ENCODE results near the gene PPFIA2. TPM values are rescaled to one million over a fixed set of nuclear protein-coding genes. Genes with fewer than 3 reads are reported as not detected.

The PPFIA2 gene
- total RNA-seq, 4 donors from 2014 or later: 1.7 to 3.9 (median 2.0) TPM

- DNase-seq: no peak
- no peaks in the 10 kb centered on the region for H3K4me1 ChIP-seq
- 82 to 83% methylated on average over 2 of the region's 2 CpGs for WGBS, 2 donors
- no peaks in the 10 kb centered on the region for H3K9me3 ChIP-seq
- H3K36me3 ChIP-seq: no peaks in the 10 kb centered on the region
- intact Hi-C loops (cut with DNase I): no loop called here
- no peak overlapping the region for H3K27ac ChIP-seq
- H3K27me3 ChIP-seq: no peaks in the 10 kb centered on the region
- TF ChIP-seq CTCF (IDR thresholded peaks at IDR 0.05) (no peak), POLR2A (IDR thresholded peaks at IDR 0.05) (no peak)
- no peak overlapping the region for H3K4me3 ChIP-seq (replicated peaks in 1 of 3)
These were observed 444.1 kb downstream of the PPFIA2 start for GRCh38 chr12:81314903-81315531.

- no peaks in the 10 kb centered on the region for H3K9me3 ChIP-seq
- H3K36me3 ChIP-seq: no peaks in the 10 kb centered on the region
- H3K27ac ChIP-seq: no peak overlapping the region
- no peak for DNase-seq
- WGBS, 2 donors: 90 to 92% methylated on average over 3 of the region's 3 CpGs
- TF ChIP-seq POLR2A (IDR thresholded peaks at IDR 0.05) (no peak), CTCF (IDR thresholded peaks at IDR 0.05) (no peak)
- no peaks in the 10 kb centered on the region for H3K4me1 ChIP-seq
- no peaks in the 10 kb centered on the region for H3K27me3 ChIP-seq
- intact Hi-C loops (cut with DNase I): no loop called here
- no peak overlapping the region for H3K4me3 ChIP-seq (replicated peaks in 1 of 3)
These were observed 455.2 kb downstream of the PPFIA2 start for GRCh38 chr12:81303935-81304334.

DNA sequence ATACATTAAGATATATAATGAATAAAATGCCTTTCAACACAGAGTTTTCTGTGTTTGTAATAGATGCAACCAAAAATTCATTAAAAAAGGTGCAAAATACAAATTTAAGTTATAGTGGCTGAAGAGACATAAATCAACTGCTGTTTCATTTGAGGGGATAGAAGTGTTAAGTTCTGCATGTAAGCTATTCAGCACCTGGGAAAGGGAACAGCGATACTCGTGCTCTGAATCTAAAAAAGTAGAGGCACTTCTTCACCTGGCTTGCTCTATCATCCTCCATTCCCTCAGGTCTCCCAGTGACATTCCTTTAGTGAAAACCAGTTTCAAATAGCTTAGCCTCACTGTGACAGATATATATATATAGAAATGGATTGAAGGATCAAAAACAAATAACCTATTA is 458.7 kb downstream of the PPFIA2 start:
- no peaks in the 10 kb centered on the region for H3K4me1 ChIP-seq
- no peak for DNase-seq
- intact Hi-C loops (cut with DNase I): no loop called here
- no peak overlapping the region for H3K27ac ChIP-seq
- no peaks in the 10 kb centered on the region for H3K36me3 ChIP-seq
- H3K4me3 ChIP-seq (replicated peaks in 1 of 3): no peak overlapping the region
- no peaks in the 10 kb centered on the region for H3K9me3 ChIP-seq
- H3K27me3 ChIP-seq: no peaks in the 10 kb centered on the region
- 32 to 38% methylated on average over 2 of the region's 2 CpGs for WGBS, 2 donors
- TF ChIP-seq CTCF (IDR thresholded peaks at IDR 0.05): no peak
- no peak for TF ChIP-seq POLR2A (IDR thresholded peaks at IDR 0.05)

- intact Hi-C loops (cut with DNase I): no loop called here
- Histone ChIP-seq H3K27me3 (no peaks in the 10 kb centered on the region), H3K9me3 (no peaks in the 10 kb centered on the region), H3K27ac (no peak overlapping the region), H3K4me3 (replicated peaks in 1 of 3) (no peak overlapping the region), H3K36me3 (no peaks in the 10 kb centered on the region), H3K4me1 (no peaks in the 10 kb centered on the region)
- 70 to 76% methylated on average over 3 of the region's 3 CpGs for WGBS, 2 donors
- no peak for TF ChIP-seq POLR2A (IDR thresholded peaks at IDR 0.05)
- TF ChIP-seq CTCF (IDR thresholded peaks at IDR 0.05): no peak
- no peak for DNase-seq
These were observed 461.5 kb downstream of the PPFIA2 start for GRCh38 chr12:81297601-81298000.

GRCh38 chr12:81296556-81297305 is 462.4 kb downstream of the PPFIA2 start:
- Histone ChIP-seq H3K4me1 (no peaks in the 10 kb centered on the region), H3K27me3 (no peaks in the 10 kb centered on the region), H3K27ac (no peak overlapping the region), H3K4me3 (replicated peaks in 1 of 3) (no peak overlapping the region), H3K36me3 (no peaks in the 10 kb centered on the region), H3K9me3 (no peaks in the 10 kb centered on the region)
- WGBS, 2 donors: 74 to 77% methylated on average over 2 of the region's 2 CpGs
- intact Hi-C loops (cut with DNase I): no loop called here
- DNase-seq: no peak
- no peak for TF ChIP-seq CTCF (IDR thresholded peaks at IDR 0.05)
- no peak for TF ChIP-seq POLR2A (IDR thresholded peaks at IDR 0.05)
